AG04450 (cell line): ENCODE results near the gene DUSP6. TPM values are rescaled to one million over a fixed set of nuclear protein-coding genes. Genes with fewer than 3 reads are reported as not detected.

Experiments
- CTCF ChIA-PET: fragments of 300-600, 350-600 bp; formaldehyde crosslinking; extraction: SDS; loops from one replicate; lab custom pipeline; 2022; ENCODE audit warnings: antibody characterized with exemption, inconsistent platforms; lab: Charles Lee
- POLR2A ChIA-PET: fragments of 350-600 bp; formaldehyde crosslinking; extraction: SDS; loops from one replicate; lab custom pipeline; 2021; ENCODE audit warnings: antibody characterized with exemption, inconsistent platforms; lab: Yijun Ruan, JAX
- DNase-seq: peaks from one replicate; pipeline ENCODE4 v3.0.0-alpha.2; 2011; ENCODE audit warnings: low read depth, low spot score
- H3K27ac ChIP-seq: one replicate; pipeline ENCODE4 v1.5.1; 2012; ENCODE audit warnings: low read depth, low read length, control low read depth
- H3K27me3 ChIP-seq: one replicate; pipeline ENCODE4 v1.6.0; 2012; ENCODE audit warnings: low read length; ENCODE audit not compliant: control insufficient read depth, insufficient read depth
- H3K4me3 ChIP-seq: 2 replicates; pipeline ENCODE4 v1.5.1; 2011; ENCODE audit warnings: mild to moderate bottlenecking, low read depth, low read length, control low read depth
- H3K9me3 ChIP-seq: 2 replicates; pipeline ENCODE4 v1.5.1; 2012; ENCODE audit warnings: low read length; ENCODE audit not compliant: control insufficient read depth, insufficient read depth
- CTCF ChIP-seq: IDR thresholded peaks from 2 replicates; pipeline ENCODE4 v1.5.1; 2011; ENCODE audit warnings: low read depth, low read length, control low read depth, inconsistent platforms
- polyA plus RNA-seq: library from polyadenylated mRNA; depleted of rRNA; stranded (reverse); fragments of >200 nt; gene quantifications from 2 replicates; pipeline ENCODE4 v1.2.3, GENCODE V29; 2011

The DUSP6 gene
- polyA plus RNA-seq, 1 experiment, result 27.9 TPM

GRCh38 chr12:89307474-89308253 is 44.6 kb downstream of the DUSP6 start:
- ChIA-PET POLR2A (interaction anchor here (0.6 kb wide), 1 partner anchor 80 kb away, joined by 3 read pairs; no protein-coding TSS in a partner anchor), CTCF (no interaction called here)
- no peak for TF ChIP-seq CTCF

GRCh38 chr12:89306827-89307473 is 45.4 kb downstream of the DUSP6 start:
- Histone ChIP-seq H3K27ac (no peak overlapping the region), H3K27me3 (no peaks in the 10 kb centered on the region), H3K9me3 (no peaks in the 10 kb centered on the region), H3K4me3 (no peak overlapping the region)
- ChIA-PET POLR2A (interaction anchor here (0.6 kb wide), 1 partner anchor 81 kb away, joined by 3 read pairs; no protein-coding TSS in a partner anchor), CTCF (no interaction called here)
- TF ChIP-seq CTCF, result no peak
- DNase-seq, result no peak

More at GRCh38 chr12:89307474-89308253, 44.6 kb downstream of the DUSP6 start:
- no peak overlapping the region for H3K4me3 ChIP-seq
- no peak for DNase-seq
- no peaks in the 10 kb centered on the region for H3K9me3 ChIP-seq
- H3K27me3 ChIP-seq, result no peaks in the 10 kb centered on the region
- no peak overlapping the region for H3K27ac ChIP-seq

GRCh38 chr12:89305373-89305772 is 46.9 kb downstream of the DUSP6 start:
- DNase-seq, result no peak
- no peak for TF ChIP-seq CTCF

GRCh38 chr12:89299931-89300330 is 52.4 kb downstream of the DUSP6 start:
- DNase-seq, result no peak
- POLR2A ChIA-PET, result no interaction called here
- Histone ChIP-seq H3K27me3 (no peaks in the 10 kb centered on the region), H3K4me3 (no peak overlapping the region), H3K9me3 (no peaks in the 10 kb centered on the region), H3K27ac (no peak overlapping the region)
- CTCF ChIA-PET, result interaction anchor here (0.6 kb wide), 1 partner anchor 289 kb away, joined by 3 read pairs; no protein-coding TSS in a partner anchor
- TF ChIP-seq CTCF, result no peak

More at GRCh38 chr12:89305373-89305772, 46.9 kb downstream of the DUSP6 start:
- no peaks in the 10 kb centered on the region for H3K9me3 ChIP-seq
- ChIA-PET CTCF (interaction anchor here (1.3 to 1.6 kb wide), 2 partner anchors 9 to 285 kb away, joined by 3 to 4 read pairs; no protein-coding TSS in a partner anchor), POLR2A (no interaction called here)
- no peak overlapping the region for H3K4me3 ChIP-seq
- H3K27ac ChIP-seq, result no peak overlapping the region
- no peaks in the 10 kb centered on the region for H3K27me3 ChIP-seq
